NCI-H1930 (cell line): ENCODE data around the gene TRIM64C.
"Not testable (repeated sequence)": the region's sequence is repeated elsewhere in the genome, so short reads cannot be mapped to it uniquely, and the experiment has no call there.

Source experiments
- DNase-seq, 2 experiments: peaks; one replicate each; lab custom pipeline; 2025; lab: John Stamatoyannopoulos, UW

TRIM64C gene, protein sequence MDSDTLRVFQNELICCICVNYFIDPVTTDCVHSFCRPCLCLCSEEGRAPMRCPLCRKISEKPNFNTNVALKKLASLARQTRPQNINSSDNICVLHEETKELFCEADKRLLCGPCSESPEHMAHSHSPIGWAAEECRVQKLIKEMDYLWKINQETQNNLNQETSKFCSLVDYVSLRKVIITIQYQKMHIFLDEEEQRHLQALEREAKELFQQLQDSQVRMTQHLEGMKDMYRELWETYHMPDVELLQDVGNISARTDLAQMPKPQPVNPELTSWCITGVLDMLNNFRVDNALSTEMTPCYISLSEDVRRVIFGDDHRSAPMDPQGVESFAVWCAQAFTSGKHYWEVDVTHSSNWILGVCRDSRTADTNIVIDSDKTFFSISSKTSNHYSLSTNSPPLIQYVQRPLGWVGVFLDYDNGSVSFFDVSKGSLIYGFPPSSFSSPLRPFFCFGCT

DNA sequence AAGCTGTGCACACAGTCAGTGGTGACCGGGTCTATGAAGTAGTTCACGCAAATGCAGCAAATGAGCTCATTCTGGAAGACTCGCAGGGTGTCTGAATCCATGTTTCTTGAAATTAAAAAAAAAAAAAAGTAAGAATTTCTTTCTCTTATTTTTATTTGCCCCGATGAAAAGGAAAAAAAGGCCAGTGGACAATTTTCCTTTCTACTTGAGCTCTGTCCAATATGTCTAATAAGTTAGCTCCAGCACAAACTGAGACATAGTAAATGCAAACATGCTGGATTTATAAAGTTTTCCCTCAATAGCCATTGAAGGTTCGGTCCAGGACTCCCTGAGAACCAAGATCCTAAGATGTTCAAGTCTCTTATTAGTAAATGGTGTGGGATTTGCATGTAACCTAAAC lies at the start of gene TRIM64C:
Gene TRIM64C (minus strand): TSS at position 101 of the 400 bp plus-strand sequence. CDS start 0 bp downstream, at position 101.
- DNase-seq: not testable (repeated sequence)

DNA sequence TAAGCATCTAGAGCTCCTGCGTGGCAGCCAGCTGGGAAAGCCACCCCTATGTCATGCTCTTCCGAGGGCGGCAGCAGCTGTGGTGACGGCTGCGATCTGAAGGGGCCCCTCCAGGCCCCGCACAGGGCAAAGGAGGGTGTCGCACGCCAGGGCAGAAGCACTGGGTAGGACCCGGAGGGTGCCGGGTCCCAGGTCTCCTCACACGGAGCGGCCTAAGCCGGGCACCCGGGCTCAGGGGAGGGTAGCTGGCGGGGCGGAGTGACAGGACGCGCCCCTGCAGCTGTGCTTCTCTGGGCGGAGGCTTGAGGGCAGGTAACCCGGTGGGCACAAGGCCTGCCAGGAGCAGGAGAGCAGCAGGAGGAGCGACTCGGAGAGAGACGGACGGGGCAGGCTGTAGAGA lies 43.4 kb upstream of the TRIM64C start:
- DNase-seq: not testable (repeated sequence)

DNA sequence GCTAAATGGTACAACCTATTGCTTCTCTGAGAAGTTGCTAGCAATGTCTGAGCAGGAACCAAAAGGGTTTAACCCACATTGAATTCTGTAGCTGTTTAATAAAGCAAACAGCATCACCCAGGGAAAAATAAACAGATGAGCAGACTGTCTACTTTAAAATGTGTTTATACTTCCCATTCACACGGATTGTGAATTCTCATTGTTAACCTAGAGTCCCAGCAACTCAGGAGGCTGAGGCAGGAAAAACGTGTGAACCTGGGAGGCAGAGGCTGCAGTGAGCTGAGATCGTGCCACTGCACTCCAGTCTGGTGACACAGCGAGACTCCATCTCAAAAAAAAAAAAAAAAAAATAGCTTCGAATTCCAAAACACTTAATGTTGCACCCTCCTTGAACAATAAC lies 11.0 kb upstream of the TRIM64C start:
- not testable (repeated sequence) for DNase-seq

DNA sequence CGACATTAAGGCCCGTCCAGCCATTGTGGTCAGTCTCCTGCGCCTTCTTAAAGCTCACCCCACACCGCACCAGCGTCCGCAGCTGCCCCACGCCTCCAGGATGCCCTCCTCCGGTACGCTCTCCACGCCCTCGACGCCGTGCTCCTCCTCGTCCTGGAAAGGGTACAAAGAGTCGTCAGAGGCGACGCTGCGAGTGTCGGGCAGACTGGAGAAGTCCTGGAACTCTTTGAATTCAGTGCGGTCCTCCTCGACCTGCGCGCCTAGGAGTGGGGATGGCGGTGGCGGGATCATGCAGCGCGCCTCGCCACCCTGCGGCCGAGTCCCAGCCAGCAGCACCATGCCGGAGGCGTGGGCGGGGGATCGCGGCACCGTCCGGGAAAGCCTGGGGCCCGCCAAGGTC lies 9.1 kb downstream of the TRIM64C start:
- not testable (repeated sequence) for DNase-seq

DNA sequence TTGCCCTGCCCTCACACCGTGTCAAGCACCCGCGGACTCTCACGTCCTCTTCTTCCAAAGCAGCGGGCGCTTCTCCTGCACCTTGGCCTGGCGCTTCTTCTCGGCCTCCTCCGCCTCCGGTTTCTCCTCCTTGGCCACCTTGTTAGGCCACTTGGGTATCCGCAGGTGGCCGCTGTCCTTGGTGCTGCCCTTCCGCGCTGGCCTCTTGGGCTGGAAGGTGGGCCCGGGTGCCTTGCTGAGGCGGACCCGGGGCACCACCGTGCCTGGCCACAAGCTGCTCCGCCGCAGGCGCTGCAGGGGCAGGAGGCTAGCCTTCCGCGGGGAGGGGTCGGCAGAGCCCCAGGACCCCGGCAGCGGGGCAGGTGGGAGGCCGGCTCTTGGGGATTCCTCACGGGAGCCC lies 10.7 kb downstream of the TRIM64C start:
- DNase-seq: not testable (repeated sequence)

DNA sequence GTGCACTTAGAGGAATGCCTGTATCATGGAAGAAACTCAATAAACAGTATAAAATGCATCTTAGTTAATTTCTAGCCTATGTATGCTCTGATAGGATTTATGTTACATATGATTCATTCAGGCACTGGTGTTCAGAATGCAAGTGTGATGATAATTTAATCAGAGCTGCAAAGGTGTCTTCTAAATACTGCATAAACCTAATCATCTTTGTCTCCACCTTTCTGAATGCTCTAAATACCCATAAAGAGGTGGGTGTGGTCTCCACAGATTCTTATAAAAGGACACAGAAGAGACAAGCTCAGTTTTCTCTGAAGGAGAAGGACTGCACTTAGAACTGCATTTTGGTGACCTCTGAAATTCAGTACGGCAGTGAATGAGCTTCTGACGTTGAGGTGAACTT lies 30.4 kb downstream of the TRIM64C start, which contains the start of gene TRIM49B:
Gene TRIM49B (plus strand): TSS at position 301 of the 400 bp plus-strand sequence. CDS start 2,777 bp downstream, outside the sequence.
- not testable (repeated sequence) for DNase-seq
